ENCODE data around the gene ATF3. TPM values are rescaled to one million over a fixed set of nuclear protein-coding genes. Genes with fewer than 3 reads are reported as not detected.

The ATF3 gene
- total RNA-seq, 1 experiment from 2014 or later, result 13.0 TPM

DNA sequence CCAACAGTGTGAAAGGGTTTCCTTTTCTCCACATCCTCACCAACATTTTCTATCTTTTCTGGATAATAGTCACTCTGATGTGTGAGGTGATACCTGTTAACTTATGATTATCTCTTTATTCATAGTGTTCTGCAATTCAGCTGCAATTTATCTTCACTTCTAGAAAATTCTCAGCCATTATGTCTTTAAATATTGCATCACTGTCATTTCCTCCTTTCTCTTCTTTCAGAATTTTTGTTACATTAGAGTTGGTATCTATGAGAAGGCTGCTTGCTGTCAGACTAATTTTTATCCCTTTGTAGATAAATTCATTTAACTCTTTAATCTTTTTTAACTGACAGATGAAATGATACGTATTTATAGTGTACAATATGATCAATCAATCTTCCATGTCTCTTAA is 30.5 kb upstream of the ATF3 start:
- no TSS peak for BruUV-seq (replicated peaks)
- CTCF ChIA-PET, result no interaction called here
- H3K27ac Mint-ChIP-seq (ENCODE audit: unreplicated experiment), result no peak overlapping the region
- H3K4me3 Mint-ChIP-seq (ENCODE audit: low read depth, unreplicated experiment), result no peak overlapping the region
- H3K9me3 Mint-ChIP-seq (ENCODE audit: low read depth, unreplicated experiment), result no peaks in the 10 kb centered on the region
- peaks cover 7% of the 10 kb centered on the region for H3K4me1 Mint-ChIP-seq (ENCODE audit: low read depth, unreplicated experiment)
- peaks cover 2% of the 10 kb centered on the region for H3K27me3 Mint-ChIP-seq (ENCODE audit: unreplicated experiment)
- no peak for DNase-seq
- H3K36me3 Mint-ChIP-seq (ENCODE audit: insufficient read depth, unreplicated experiment), result no peaks in the 10 kb centered on the region
- no peak for TF ChIP-seq CTCF (IDR thresholded peaks at IDR 0.05; ENCODE audit: unreplicated experiment)
- intact Hi-C loops (cut with micrococcal nuclease; ENCODE audit: unreplicated experiment), result no loop called here

GRCh38 chr1:212581034-212581433 is 27.5 kb upstream of the ATF3 start:
- Mint-ChIP-seq H3K27me3 (ENCODE audit: unreplicated experiment) (peaks cover 10% of the 10 kb centered on the region), H3K4me3 (ENCODE audit: low read depth, unreplicated experiment) (no peak overlapping the region), H3K9me3 (ENCODE audit: low read depth, unreplicated experiment) (no peaks in the 10 kb centered on the region), H3K27ac (ENCODE audit: unreplicated experiment) (no peak overlapping the region), H3K4me1 (ENCODE audit: low read depth, unreplicated experiment) (peaks cover 7% of the 10 kb centered on the region), H3K36me3 (ENCODE audit: insufficient read depth, unreplicated experiment) (no peaks in the 10 kb centered on the region)
- intact Hi-C loops (cut with micrococcal nuclease; ENCODE audit: unreplicated experiment), result no loop called here
- CTCF ChIA-PET, result no interaction called here
- no peak for DNase-seq
- BruUV-seq (replicated peaks), result no TSS peak
- no peak for TF ChIP-seq CTCF (IDR thresholded peaks at IDR 0.05; ENCODE audit: unreplicated experiment)

- Mint-ChIP-seq H3K4me3 (ENCODE audit: low read depth, unreplicated experiment) (no peak overlapping the region), H3K9me3 (ENCODE audit: low read depth, unreplicated experiment) (no peaks in the 10 kb centered on the region), H3K36me3 (ENCODE audit: insufficient read depth, unreplicated experiment) (no peaks in the 10 kb centered on the region), H3K27me3 (ENCODE audit: unreplicated experiment) (peaks cover 16% of the 10 kb centered on the region), H3K4me1 (ENCODE audit: low read depth, unreplicated experiment) (peaks cover 7% of the 10 kb centered on the region), H3K27ac (ENCODE audit: unreplicated experiment) (no peak overlapping the region)
- BruUV-seq (replicated peaks), result no TSS peak
- no peak for TF ChIP-seq CTCF (IDR thresholded peaks at IDR 0.05; ENCODE audit: unreplicated experiment)
- no peak for DNase-seq
- CTCF ChIA-PET, result no interaction called here
- intact Hi-C loops (cut with micrococcal nuclease; ENCODE audit: unreplicated experiment), result no loop called here
These were observed 26.3 kb upstream of the ATF3 start for GRCh38 chr1:212582291-212582690.

DNA sequence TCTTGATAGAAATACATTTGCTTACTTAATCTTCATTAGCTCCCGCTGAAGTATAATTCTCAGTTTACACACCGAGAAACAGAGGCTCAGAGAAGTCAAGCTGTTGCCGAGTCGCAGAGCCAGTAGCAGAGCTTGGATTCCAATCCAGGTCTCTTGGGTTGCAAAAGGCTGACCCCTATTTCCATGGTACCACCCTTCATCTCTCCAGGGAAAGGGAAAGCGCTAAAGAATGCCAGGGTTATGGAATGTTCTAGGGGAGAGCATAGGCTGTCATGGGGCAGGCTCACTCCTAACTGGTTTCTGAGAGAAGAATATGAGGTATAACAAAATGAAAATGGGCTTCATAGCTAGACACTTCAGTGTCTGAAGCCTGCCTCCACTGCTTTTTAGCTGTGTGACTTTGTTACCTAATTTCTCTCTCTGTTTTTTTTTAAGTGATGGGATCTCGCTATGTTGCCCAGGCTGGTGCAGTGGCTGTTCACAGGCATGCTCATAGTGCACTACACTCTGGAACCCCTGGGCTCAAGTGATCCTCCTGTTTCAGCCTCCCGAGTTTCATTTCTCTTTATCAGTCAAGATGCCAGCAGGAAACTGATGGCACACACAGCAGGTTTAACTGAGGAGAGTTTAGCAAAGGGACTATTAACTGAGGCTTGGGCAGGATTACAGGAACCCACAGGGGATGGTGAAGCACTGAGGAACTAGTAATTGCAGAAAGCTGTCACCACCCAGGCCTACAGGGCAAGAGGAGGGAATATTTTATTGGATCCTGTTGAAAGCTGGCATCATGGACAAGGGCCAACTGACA is 25.5 kb upstream of the ATF3 start:
- H3K4me3 Mint-ChIP-seq (ENCODE audit: low read depth, unreplicated experiment), result no peak overlapping the region
- H3K4me1 Mint-ChIP-seq (ENCODE audit: low read depth, unreplicated experiment), result peaks cover 7% of the 10 kb centered on the region
- TF ChIP-seq CTCF (IDR thresholded peaks at IDR 0.05; ENCODE audit: unreplicated experiment), result no peak
- H3K27ac Mint-ChIP-seq (ENCODE audit: unreplicated experiment), result no peak overlapping the region
- H3K9me3 Mint-ChIP-seq (ENCODE audit: low read depth, unreplicated experiment), result no peaks in the 10 kb centered on the region
- intact Hi-C loops (cut with micrococcal nuclease; ENCODE audit: unreplicated experiment), result no loop called here
- no peaks in the 10 kb centered on the region for H3K36me3 Mint-ChIP-seq (ENCODE audit: insufficient read depth, unreplicated experiment)
- CTCF ChIA-PET, result no interaction called here
- H3K27me3 Mint-ChIP-seq (ENCODE audit: unreplicated experiment), result peaks cover 23% of the 10 kb centered on the region
- no peak for DNase-seq
- BruUV-seq (replicated peaks), result no TSS peak
